ENCODE data around the gene CD2. TPM values are rescaled to one million over a fixed set of nuclear protein-coding genes. Genes with fewer than 3 reads are reported as not detected.

Gene CD2
- total RNA-seq, 1 donor from 2014 or later, result not detected

DNA sequence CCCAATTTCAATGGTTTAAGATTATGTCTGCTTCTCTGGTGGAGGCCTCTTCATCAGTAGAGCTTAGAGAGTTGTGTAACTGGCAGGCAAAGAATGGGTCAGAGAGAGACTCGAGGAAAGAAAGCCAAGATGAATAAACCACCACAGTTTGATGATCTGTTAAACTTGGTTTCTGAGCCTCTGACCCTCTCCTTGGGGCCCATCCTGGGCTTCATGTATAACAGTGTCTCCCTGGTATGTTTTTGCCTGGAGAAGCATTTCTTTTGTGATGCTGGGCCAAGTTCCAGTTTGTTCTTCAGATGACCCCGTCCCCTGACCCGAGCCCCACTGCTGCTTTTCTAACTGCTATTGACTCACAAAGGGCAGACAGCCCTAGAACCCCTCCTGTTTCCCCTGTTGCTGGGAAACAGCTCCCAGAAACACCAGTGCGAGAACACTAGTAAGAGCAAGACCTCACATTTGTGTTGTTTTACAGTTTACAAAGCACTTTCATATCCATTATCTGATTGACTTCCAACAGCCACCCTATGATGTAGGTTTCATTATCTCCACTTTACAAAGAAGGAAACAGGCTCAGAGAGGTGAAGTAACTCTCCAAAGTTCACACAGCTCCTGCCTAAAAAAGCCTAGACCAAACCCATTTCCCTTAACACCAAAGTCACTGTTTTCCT is 9.0 kb downstream of the CD2 start:
- peaks cover 3% of the 10 kb centered on the region for H3K9me3 Mint-ChIP-seq (ENCODE audit: unreplicated experiment)
- no peaks in the 10 kb centered on the region for H3K27me3 Mint-ChIP-seq (ENCODE audit: unreplicated experiment)
- H3K27ac Mint-ChIP-seq (ENCODE audit: unreplicated experiment), result no peak overlapping the region
- no peak for TF ChIP-seq CTCF (IDR thresholded peaks at IDR 0.05; ENCODE audit: partially characterized antibody, unreplicated experiment)
- H3K4me3 Mint-ChIP-seq (ENCODE audit: unreplicated experiment), result no peak overlapping the region
- no peaks in the 10 kb centered on the region for H3K4me1 Mint-ChIP-seq (ENCODE audit: low read depth, unreplicated experiment)
- H3K36me3 Mint-ChIP-seq (ENCODE audit: unreplicated experiment), result peaks cover 4% of the 10 kb centered on the region
- no peak for DNase-seq

- Mint-ChIP-seq H3K36me3 (ENCODE audit: unreplicated experiment) (peaks cover 4% of the 10 kb centered on the region), H3K27ac (ENCODE audit: unreplicated experiment) (no peak overlapping the region), H3K4me1 (ENCODE audit: low read depth, unreplicated experiment) (no peaks in the 10 kb centered on the region), H3K9me3 (ENCODE audit: unreplicated experiment) (peaks cover 5% of the 10 kb centered on the region), H3K4me3 (ENCODE audit: unreplicated experiment) (no peak overlapping the region), H3K27me3 (ENCODE audit: unreplicated experiment) (no peaks in the 10 kb centered on the region)
- peak; percentile 41 for DNase-seq
- peak; percentile 31 for TF ChIP-seq CTCF (IDR thresholded peaks at IDR 0.05; ENCODE audit: partially characterized antibody, unreplicated experiment)
Observed at GRCh38 chr1:116763787-116764465, 9.7 kb downstream of the CD2 start.

DNA sequence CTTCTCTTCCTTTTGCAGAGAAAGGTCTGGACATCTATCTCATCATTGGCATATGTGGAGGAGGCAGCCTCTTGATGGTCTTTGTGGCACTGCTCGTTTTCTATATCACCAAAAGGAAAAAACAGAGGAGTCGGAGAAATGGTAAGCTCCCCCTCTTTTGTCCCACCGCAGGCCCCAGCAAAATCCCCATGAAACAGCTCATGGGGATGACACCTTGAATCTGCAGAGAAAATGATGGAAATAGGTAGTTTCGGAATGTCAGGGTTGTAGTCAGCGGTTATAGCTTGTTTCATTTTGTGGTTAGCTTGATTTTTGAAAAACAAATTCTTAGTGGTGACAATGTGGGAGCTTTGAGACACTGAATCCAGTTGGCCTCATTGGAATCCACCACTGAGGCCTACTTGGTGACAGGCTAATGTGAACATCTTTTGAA is 10.3 kb downstream of the CD2 start:
- no peak for TF ChIP-seq CTCF (IDR thresholded peaks at IDR 0.05; ENCODE audit: partially characterized antibody, unreplicated experiment)
- no peaks in the 10 kb centered on the region for H3K4me1 Mint-ChIP-seq (ENCODE audit: low read depth, unreplicated experiment)
- no peak overlapping the region for H3K27ac Mint-ChIP-seq (ENCODE audit: unreplicated experiment)
- no peak for DNase-seq
- H3K4me3 Mint-ChIP-seq (ENCODE audit: unreplicated experiment), result no peak overlapping the region
- H3K27me3 Mint-ChIP-seq (ENCODE audit: unreplicated experiment), result no peaks in the 10 kb centered on the region
- H3K36me3 Mint-ChIP-seq (ENCODE audit: unreplicated experiment), result peaks cover 4% of the 10 kb centered on the region
- peaks cover 5% of the 10 kb centered on the region for H3K9me3 Mint-ChIP-seq (ENCODE audit: unreplicated experiment)

DNA sequence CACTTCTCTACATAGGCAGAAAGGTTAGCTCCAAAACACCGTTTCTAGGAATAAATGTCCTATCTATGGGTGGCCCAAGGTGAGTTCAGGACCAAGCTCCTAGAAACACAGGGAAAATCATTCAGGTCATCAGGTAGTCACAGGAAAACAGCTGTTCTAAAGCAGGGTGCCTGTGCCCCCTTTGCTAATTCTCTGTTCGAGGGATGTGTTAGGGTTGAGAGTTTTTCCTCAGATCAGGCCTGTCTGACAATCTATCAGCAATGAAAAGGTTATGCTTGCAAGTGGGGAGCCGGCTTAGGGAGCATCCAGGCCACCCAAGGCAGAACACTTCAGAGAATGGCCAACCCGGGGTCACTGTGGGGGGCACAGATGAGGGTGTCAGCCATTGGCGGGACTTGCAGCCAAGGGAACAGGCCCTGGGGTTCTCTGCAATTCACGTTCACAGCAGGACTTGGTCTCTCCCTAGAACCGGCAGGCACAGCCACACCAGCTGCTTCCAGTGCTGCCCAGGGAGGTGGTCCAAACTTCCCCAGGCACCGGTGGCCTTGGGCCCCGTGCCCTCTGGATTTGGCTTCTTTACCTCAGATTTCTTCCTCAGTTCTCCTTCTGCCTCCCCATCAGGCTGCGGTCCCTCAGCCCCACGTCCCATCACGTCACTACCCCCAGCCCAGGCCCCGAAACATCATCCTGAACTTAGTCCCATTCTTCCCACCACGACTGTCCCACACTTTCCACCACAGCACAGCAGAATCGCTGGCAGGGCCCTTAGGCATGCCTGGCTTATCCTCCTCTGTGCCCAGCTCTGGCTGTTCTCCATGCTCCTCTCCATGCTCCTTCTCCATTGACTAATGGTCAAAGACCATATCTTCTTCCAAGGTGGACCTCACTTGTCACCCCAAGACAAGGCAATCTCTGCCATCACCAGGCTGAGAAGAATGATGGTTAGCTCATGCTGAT is 11.0 kb downstream of the CD2 start:
- Mint-ChIP-seq H3K27me3 (ENCODE audit: unreplicated experiment) (no peaks in the 10 kb centered on the region), H3K36me3 (ENCODE audit: unreplicated experiment) (peaks cover 4% of the 10 kb centered on the region), H3K9me3 (ENCODE audit: unreplicated experiment) (peaks cover 5% of the 10 kb centered on the region), H3K4me1 (ENCODE audit: low read depth, unreplicated experiment) (no peaks in the 10 kb centered on the region), H3K4me3 (ENCODE audit: unreplicated experiment) (no peak overlapping the region), H3K27ac (ENCODE audit: unreplicated experiment) (no peak overlapping the region)
- DNase-seq, result no peak
- TF ChIP-seq CTCF (IDR thresholded peaks at IDR 0.05; ENCODE audit: partially characterized antibody, unreplicated experiment), result no peak
